HG02885 (cell line): Measurements from ENCODE around the gene PLA2G7.
"Not testable (repeated sequence)": the region's sequence is repeated elsewhere in the genome, so short reads cannot be mapped to it uniquely, and the experiment has no call there.

Experiments used
- ATAC-seq: cut with Tn5 transposase; IDR thresholded peaks from one replicate; pipeline ENCODE4 v1.9.1; 2021; ENCODE audit warnings: mild to moderate bottlenecking; ENCODE audit not compliant: unreplicated experiment, poor library complexity

PLA2G7 gene

GRCh38 chr6:46749731-46750130 lies 14.6 kb upstream of the PLA2G7 start:
- no peak for ATAC-seq

GRCh38 chr6:46748940-46749503 lies 13.8 kb upstream of the PLA2G7 start:
- no peak for ATAC-seq

GRCh38 chr6:46746696-46747095 lies 11.5 kb upstream of the PLA2G7 start, which contains the start of gene ANKRD66:
Gene ANKRD66, plus strand, starts transcription at chr6:46746933. Its CDS starts 5,016 bp downstream, at chr6:46751949.
- ATAC-seq: no peak

- no peak for ATAC-seq
Measured at GRCh38 chr6:46745973-46746372, 10.8 kb upstream of the PLA2G7 start.

- not testable (repeated sequence) for ATAC-seq
Measured at GRCh38 chr6:46744159-46744725, 9.1 kb upstream of the PLA2G7 start.

- no peak for ATAC-seq
Measured at GRCh38 chr6:46743425-46744158, 8.4 kb upstream of the PLA2G7 start.

- no peak for ATAC-seq
Measured at GRCh38 chr6:46741910-46742309, 6.7 kb upstream of the PLA2G7 start.

- no peak for ATAC-seq
Measured at GRCh38 chr6:46741482-46741881, 6.3 kb upstream of the PLA2G7 start.

- no peak for ATAC-seq
Measured at GRCh38 chr6:46736906-46737305, 1.7 kb upstream of the PLA2G7 start.

GRCh38 chr6:46735720-46736031 lies 501 bp upstream of the PLA2G7 start:
- ATAC-seq: no peak

- no peak for ATAC-seq
Measured at GRCh38 chr6:46733341-46733801, 1.8 kb downstream of the PLA2G7 start.

- ATAC-seq: no peak
Measured at GRCh38 chr6:46730921-46731461, 4.2 kb downstream of the PLA2G7 start.

GRCh38 chr6:46729787-46730326 lies 5.3 kb downstream of the PLA2G7 start:
- no peak for ATAC-seq

- no peak for ATAC-seq
Measured at GRCh38 chr6:46720401-46720800, 14.8 kb downstream of the PLA2G7 start.

- ATAC-seq: no peak
Measured at GRCh38 chr6:46719099-46719498, 16.1 kb downstream of the PLA2G7 start.

- ATAC-seq: no peak
Measured at GRCh38 chr6:46715141-46715540, 20.0 kb downstream of the PLA2G7 start.

- ATAC-seq: no peak
Measured at GRCh38 chr6:46711491-46711890, 23.7 kb downstream of the PLA2G7 start.

GRCh38 chr6:46706464-46706863 lies 28.7 kb downstream of the PLA2G7 start:
- ATAC-seq: no peak

- peak; percentile 42 for ATAC-seq
Measured at GRCh38 chr6:46704562-46704961, 30.6 kb downstream of the PLA2G7 start.

GRCh38 chr6:46699970-46700369 lies 35.2 kb downstream of the PLA2G7 start:
- no peak for ATAC-seq

GRCh38 chr6:46690911-46691451 lies 44.2 kb downstream of the PLA2G7 start:
- ATAC-seq: no peak
